ENCODE data around the gene ITGA5.

- TF ChIP-seq POLR2AphosphoS5 (IDR thresholded peaks at IDR 0.05; ENCODE audit: low read depth, low read length), result no peak
- TF ChIP-seq POLR2A (IDR thresholded peaks at IDR 0.05; ENCODE audit: low read depth, low read length), result no peak
- no peak for TF ChIP-seq TAF1 (IDR thresholded peaks at IDR 0.05; ENCODE audit: borderline replicate concordance, low read depth, low read length)
Measured at GRCh38 chr12:54412348-54412747, 6.7 kb downstream of the ITGA5 start.

Measured in GM12892 (cell line).